A549 (cell line): Measurements from ENCODE around the gene CREB1. TPM values are rescaled to one million over a fixed set of nuclear protein-coding genes. Genes with fewer than 3 reads are reported as not detected.
"Not testable (repeated sequence)": the region's sequence is repeated elsewhere in the genome, so short reads cannot be mapped to it uniquely, and the experiment has no call there.

Source experiments
- ATAC-seq, 2 experiments: fragments of 200-7000 bp in 1 of 2; fragments of >200 bp in 1 of 2; cut with Nextera tagmentation in 1 of 2; cut with Tn5 transposase in 1 of 2; 3 replicates each; pipeline versions ENCODE4 v1.8.0 to v1.9.1; 2018 to 2020; ENCODE audit warnings: mild to moderate bottlenecking in 1 of 2, moderate library complexity in 1 of 2
- CTCF ChIA-PET: fragments of 300-600 bp; sonication (Branson Sonifier 250); formaldehyde crosslinking; extraction: SDS; loops from one replicate; lab custom pipeline; 2021; ENCODE audit warnings: antibody characterized with exemption, inconsistent platforms; lab: Yijun Ruan, JAX
- POLR2A ChIA-PET: fragments of 350-600 bp; formaldehyde crosslinking; extraction: SDS; loops from one replicate; lab custom pipeline; 2021; ENCODE audit warnings: antibody characterized with exemption, inconsistent platforms; lab: Yijun Ruan, JAX
- DNase-seq, 2 experiments: peaks; one replicate each; pipeline versions ENCODE4 v3.0.0 to v3.0.0-alpha.2; 2011 to 2016; ENCODE audit warnings: low read depth in 1 of 2, low spot score in 1 of 2
- FAIRE-seq: peaks from 2 replicates; lab custom pipeline; 2011; peaks lifted over from hg19 to GRCh38; lab: Jason Lieb, UNC
- H3K27ac ChIP-seq, 2 experiments: fragments of >200 bp; sonication (Bioruptor Twin); formaldehyde crosslinking; 3 replicates each; pipeline ENCODE4 v1.5.1; 2016 to 2017
- H3K4me1 ChIP-seq: fragments of >200 bp; sonication (Bioruptor Twin); formaldehyde crosslinking; 3 replicates; pipeline ENCODE4 v1.6.1; 2016
- H3K4me2 ChIP-seq: fragments of >200 bp; sonication (Bioruptor Twin); formaldehyde crosslinking; 3 replicates; pipeline ENCODE4 v1.6.1; 2016
- H3K4me3 ChIP-seq: fragments of >200 bp; sonication (Bioruptor Twin); formaldehyde crosslinking; 3 replicates; pipeline ENCODE4 v1.5.1; 2016
- H3K9me3 ChIP-seq: fragments of >200 bp; sonication (Bioruptor Twin); formaldehyde crosslinking; 3 replicates; pipeline ENCODE4 v1.6.1; 2016
- BHLHE40 ChIP-seq: IDR thresholded peaks from 2 replicates; pipeline ENCODE4 v1.6.1; 2012; ENCODE audit warnings: low read depth, low read length, inconsistent platforms
- CHD2 ChIP-seq: fragments of 150-350 bp; IDR thresholded peaks from 2 replicates; pipeline ENCODE4 v1.6.1; 2014; ENCODE audit warnings: low read length; ENCODE audit not compliant: partially characterized antibody
- E2F6 ChIP-seq: IDR thresholded peaks from 2 replicates; pipeline ENCODE4 v1.6.1; 2012; ENCODE audit warnings: low read depth, borderline replicate concordance
- EHF ChIP-seq: fragments of 250-450 bp; sonication (Bioruptor Pico); IDR thresholded peaks from 2 replicates; pipeline ENCODE4 v1.5.0; 2020; ENCODE audit warnings: mild to moderate bottlenecking
- ESRRA ChIP-seq: fragments of 150-350 bp; IDR thresholded peaks from 2 replicates; pipeline ENCODE4 v1.6.1; 2014; ENCODE audit warnings: mild to moderate bottlenecking, low read length, borderline replicate concordance
- FOXS1 ChIP-seq: fragments of 250-450 bp; sonication (Bioruptor Pico); IDR thresholded peaks from 2 replicates; pipeline ENCODE4 v1.5.0; 2020; ENCODE audit warnings: mild to moderate bottlenecking, moderate library complexity
- HMGXB4 ChIP-seq: fragments of 250-450 bp; sonication (Bioruptor Pico); IDR thresholded peaks from 2 replicates; pipeline ENCODE4 v1.5.0; 2021; ENCODE audit warnings: mild to moderate bottlenecking, moderate library complexity, borderline replicate concordance
- HOXB13 ChIP-seq: fragments of 250-450 bp; sonication (Bioruptor Pico); IDR thresholded peaks from 2 replicates; pipeline ENCODE4 v1.5.0; 2020; ENCODE audit warnings: low read depth, mild to moderate bottlenecking, moderate library complexity
- HOXB5 ChIP-seq: fragments of 250-450 bp; sonication (Bioruptor Pico); IDR thresholded peaks from 2 replicates; pipeline ENCODE4 v1.5.0; 2020; ENCODE audit warnings: mild to moderate bottlenecking, moderate library complexity
- JUNB ChIP-seq: fragments of >200 bp; sonication (Bioruptor Twin); formaldehyde crosslinking; IDR thresholded peaks from 2 replicates; pipeline ENCODE4 v1.6.1; 2016
- MAFK ChIP-seq: fragments of 450-650 bp; IDR thresholded peaks from 2 replicates; pipeline ENCODE4 v1.6.1; 2014; ENCODE audit not compliant: partially characterized antibody
- MAX ChIP-seq: IDR thresholded peaks from 2 replicates; pipeline ENCODE4 v1.6.1; 2012
- MAZ ChIP-seq: fragments of 150-350 bp; IDR thresholded peaks from 2 replicates; pipeline ENCODE4 v1.6.1; 2014; ENCODE audit warnings: antibody characterized with exemption, low read depth, low read length, borderline replicate concordance
- MYC ChIP-seq: IDR thresholded peaks from 2 replicates; pipeline ENCODE4 v1.6.1; 2012; ENCODE audit warnings: mild to moderate bottlenecking, inconsistent platforms, low read length, improper control_type of control experiment, borderline replicate concordance
- POLR2A ChIP-seq: IDR thresholded peaks from 2 replicates; pipeline ENCODE4 v1.6.1; 2012; ENCODE audit warnings: mild to moderate bottlenecking, low read length
- RARB ChIP-seq: fragments of 250-450 bp; sonication (Bioruptor Pico); IDR thresholded peaks from 2 replicates; pipeline ENCODE4 v1.8.0; 2021; ENCODE audit warnings: mild to moderate bottlenecking, moderate library complexity
- RFX5 ChIP-seq: fragments of 450-650 bp; IDR thresholded peaks from 2 replicates; pipeline ENCODE4 v1.7.1; 2014; ENCODE audit warnings: antibody characterized with exemption, mild to moderate bottlenecking, moderate library complexity
- RNF2 ChIP-seq: fragments of 200-600 bp; sonication (generic); IDR thresholded peaks from 2 replicates; pipeline ENCODE4 v1.6.1; 2016; ENCODE audit warnings: low read depth, mild to moderate bottlenecking, antibody characterized with exemption, moderate library complexity, borderline replicate concordance
- TFCP2L1 ChIP-seq: fragments of 250-450 bp; sonication (Bioruptor Pico); IDR thresholded peaks from 2 replicates; pipeline ENCODE4 v1.5.0; 2021; ENCODE audit warnings: mild to moderate bottlenecking
- USF2 ChIP-seq: fragments of 450-650 bp; IDR thresholded peaks from 2 replicates; pipeline ENCODE4 v1.6.1; 2014; ENCODE audit warnings: antibody characterized with exemption
- ZFP36 ChIP-seq: fragments of 450-650 bp; IDR thresholded peaks from 2 replicates; pipeline ENCODE4 v1.6.1; 2014; ENCODE audit warnings: borderline replicate concordance; ENCODE audit not compliant: partially characterized antibody
- ZNF302 ChIP-seq: fragments of 250-450 bp; sonication (Bioruptor Pico); IDR thresholded peaks from 2 replicates; pipeline ENCODE4 v1.9.0; 2021; ENCODE audit warnings: inconsistent platforms, mild to moderate bottlenecking, moderate library complexity
- WGBS: methylation state at CpG from one replicate; pipeline ENCODE4 v1.1.6; 2017; ENCODE audit errors: missing lambda C conversion rate; 5-methylcytosine and 5-hydroxymethylcytosine counted together
- polyA plus RNA-seq, 4 experiments: library from polyadenylated mRNA; depleted of rRNA in 3 of 4; stranded (reverse); fragments of >200 nt; fragmentation: RNase III in 1 of 4; extraction: RNeasy Plus Mini Kit Qiagen cat#74134 plus additional on column Dnase treatment in 1 of 4; gene quantifications; 2 replicates in 3 of 4; 3 replicates in 1 of 4; pipeline ENCODE4 v1.2.3, GENCODE V29; 2011 to 2017

The CREB1 gene
- polyA plus RNA-seq, 2 of the 4 experiments (the other 2 are of a cell fraction): 14.3 to 42.5 TPM

GRCh38 chr2:207491086-207491485 lies 38.7 kb upstream of the CREB1 start:
- ATAC-seq (no peak), DNase-seq (no peak), FAIRE-seq (no peak)
- ChIA-PET POLR2A (no interaction called here), CTCF (no interaction called here)
- 60% methylated on average over 1 of the region's 2 CpGs for WGBS
- H3K4me3 ChIP-seq: no peak overlapping the region
- peaks cover 11% of the 10 kb centered on the region for H3K4me1 ChIP-seq
- H3K27ac ChIP-seq: no peak overlapping the region
- H3K9me3 ChIP-seq: no peaks in the 10 kb centered on the region
- no peak overlapping the region for H3K4me2 ChIP-seq
- no peak for TF ChIP-seq RARB

GRCh38 chr2:207491956-207492355 lies 37.8 kb upstream of the CREB1 start:
- POLR2A ChIA-PET: no interaction called here
- WGBS: 77% methylated on average over 5 of the region's 5 CpGs
- H3K9me3 ChIP-seq: no peaks in the 10 kb centered on the region
- H3K27ac ChIP-seq: no peak overlapping the region
- CTCF ChIA-PET: no interaction called here
- no peak for FAIRE-seq
- TF ChIP-seq RNF2: no peak
- TF ChIP-seq ZNF302 (CRISPR knock-in tag): no peak
- no peak for TF ChIP-seq ESRRA
- TF ChIP-seq USF2: no peak
- no peak overlapping the region for H3K4me3 ChIP-seq
- H3K4me1 ChIP-seq: peaks cover 11% of the 10 kb centered on the region
- ATAC-seq: no peak
- no peak for DNase-seq
- no peak overlapping the region for H3K4me2 ChIP-seq

- Histone ChIP-seq H3K4me1 (peaks cover 9% of the 10 kb centered on the region), H3K27ac (no peak overlapping the region), H3K4me3 (no peak overlapping the region), H3K4me2 (no peak overlapping the region), H3K9me3 (no peaks in the 10 kb centered on the region)
- ATAC-seq (no peak), DNase-seq (no peak), FAIRE-seq (no peak)
- CTCF ChIA-PET: no interaction called here
- POLR2A ChIA-PET: no interaction called here
- TF ChIP-seq CHD2: no peak
- TF ChIP-seq HOXB5 (CRISPR knock-in tag): no peak
- TF ChIP-seq ZFP36: no peak
- no peak for TF ChIP-seq USF2
- no peak for TF ChIP-seq BHLHE40
- TF ChIP-seq RFX5: no peak
- WGBS: 70% methylated on average over 1 of the region's 1 CpG
Measured at GRCh38 chr2:207492461-207492860, 37.3 kb upstream of the CREB1 start.

GRCh38 chr2:207494137-207494536 lies 35.6 kb upstream of the CREB1 start:
- no peak for FAIRE-seq
- CTCF ChIA-PET: interaction anchor here (1.7 kb wide), 1 partner anchor 21 kb away, joined by 4 read pairs; no protein-coding TSS in a partner anchor
- 82% methylated on average over 1 of the region's 1 CpG for WGBS
- no peak overlapping the region for H3K4me3 ChIP-seq
- no peak overlapping the region for H3K27ac ChIP-seq
- H3K9me3 ChIP-seq: no peaks in the 10 kb centered on the region
- POLR2A ChIA-PET: no interaction called here
- no peak for DNase-seq
- no peak for ATAC-seq
- no peak overlapping the region for H3K4me2 ChIP-seq
- TF ChIP-seq POLR2A: no peak
- TF ChIP-seq MYC: no peak
- TF ChIP-seq MAFK: no peak
- H3K4me1 ChIP-seq: no peaks in the 10 kb centered on the region

- not testable (repeated sequence) for ATAC-seq, H3K4me3 ChIP-seq, H3K9me3 ChIP-seq, DNase-seq, H3K4me2 ChIP-seq, FAIRE-seq, H3K4me1 ChIP-seq, H3K27ac ChIP-seq
- ChIA-PET POLR2A (interaction anchor here (0.6 kb wide), 1 partner anchor 422 kb away, joined by 3 read pairs; no protein-coding TSS in a partner anchor), CTCF (interaction anchor here (0.6 to 1.4 kb wide), 2 partner anchors 29 to 31 kb away, joined by 3 to 7 read pairs; no protein-coding TSS in a partner anchor)
- 90% methylated on average over 12 of the region's 12 CpGs for WGBS
Measured at GRCh38 chr2:207496936-207497335, 32.8 kb upstream of the CREB1 start.

GRCh38 chr2:207497596-207497995 lies 32.2 kb upstream of the CREB1 start:
- no peak overlapping the region for H3K4me3 ChIP-seq

More at GRCh38 chr2:207497596-207497995, 32.2 kb upstream of the CREB1 start:
- FAIRE-seq (no peak), ATAC-seq (no peak), DNase-seq (no peak)
- H3K4me2 ChIP-seq: no peak overlapping the region
- H3K27ac ChIP-seq: no peak overlapping the region
- WGBS: 88% methylated on average over 1 of the region's 1 CpG
- POLR2A ChIA-PET: no interaction called here
- CTCF ChIA-PET: interaction anchor here (0.9 to 1.4 kb wide), 2 partner anchors 29 to 219 kb away, joined by 3 read pairs; no protein-coding TSS in a partner anchor
- no peaks in the 10 kb centered on the region for H3K4me1 ChIP-seq
- TF ChIP-seq JUNB (no peak), E2F6 (no peak), TFCP2L1 (CRISPR knock-in tag) (no peak), FOXS1 (no peak), RNF2 (no peak), MAZ (no peak), EHF (no peak), MAX (no peak), HMGXB4 (CRISPR knock-in tag) (no peak), HOXB13 (CRISPR knock-in tag) (no peak)
- H3K9me3 ChIP-seq: no peaks in the 10 kb centered on the region
